CD1c-positive myeloid dendritic cell (primary cell): ENCODE measurements around the gene ZNF646.

Source experiments
- DNase-seq: peaks from one replicate; pipeline ENCODE4 v3.0.0-alpha.2; 2016; ENCODE audit errors: extremely low spot score

ZNF646 gene

GRCh38 chr16:31064882-31065461 lies 9.2 kb upstream of the ZNF646 start:
- no peak for DNase-seq

DNA sequence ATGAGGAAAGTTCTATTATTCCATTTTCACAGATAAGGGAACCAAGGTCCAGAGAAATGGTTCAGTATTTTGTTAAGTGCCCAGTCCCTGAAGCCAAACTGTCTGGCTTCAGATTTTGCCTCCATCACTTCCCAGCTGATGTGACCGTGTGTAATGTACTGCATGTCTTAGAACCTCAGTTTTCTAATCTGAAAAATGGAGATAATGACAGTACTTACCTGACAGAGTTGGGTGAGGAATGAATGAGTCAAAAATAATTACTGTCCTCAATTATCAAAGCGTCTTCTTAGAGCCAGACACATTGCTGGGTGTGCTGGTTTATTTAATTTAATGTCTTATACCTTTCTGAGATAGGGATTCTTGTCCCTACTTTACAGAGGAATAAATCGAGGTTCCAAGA lies 6.9 kb upstream of the ZNF646 start:
- no peak for DNase-seq

DNA sequence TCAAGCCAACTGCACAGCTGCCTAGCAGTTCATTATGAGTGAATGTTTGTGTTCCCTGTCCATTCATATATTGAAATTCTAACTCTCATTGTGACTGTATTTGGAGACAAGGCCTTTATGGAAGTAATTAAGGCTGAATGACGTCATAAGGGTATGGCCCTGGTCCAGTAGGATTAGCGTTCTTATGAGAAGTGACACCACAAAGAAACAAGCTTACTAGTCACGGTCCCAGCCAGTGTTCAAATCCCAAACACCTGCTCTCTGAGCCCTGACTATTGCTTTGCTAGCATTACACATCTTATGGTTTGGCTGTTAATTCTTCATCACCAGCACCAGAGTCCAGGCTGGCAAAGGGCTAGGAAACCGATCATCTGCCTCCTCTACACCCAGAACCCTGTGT lies 2.4 kb upstream of the ZNF646 start:
- peak; percentile 6 for DNase-seq

DNA sequence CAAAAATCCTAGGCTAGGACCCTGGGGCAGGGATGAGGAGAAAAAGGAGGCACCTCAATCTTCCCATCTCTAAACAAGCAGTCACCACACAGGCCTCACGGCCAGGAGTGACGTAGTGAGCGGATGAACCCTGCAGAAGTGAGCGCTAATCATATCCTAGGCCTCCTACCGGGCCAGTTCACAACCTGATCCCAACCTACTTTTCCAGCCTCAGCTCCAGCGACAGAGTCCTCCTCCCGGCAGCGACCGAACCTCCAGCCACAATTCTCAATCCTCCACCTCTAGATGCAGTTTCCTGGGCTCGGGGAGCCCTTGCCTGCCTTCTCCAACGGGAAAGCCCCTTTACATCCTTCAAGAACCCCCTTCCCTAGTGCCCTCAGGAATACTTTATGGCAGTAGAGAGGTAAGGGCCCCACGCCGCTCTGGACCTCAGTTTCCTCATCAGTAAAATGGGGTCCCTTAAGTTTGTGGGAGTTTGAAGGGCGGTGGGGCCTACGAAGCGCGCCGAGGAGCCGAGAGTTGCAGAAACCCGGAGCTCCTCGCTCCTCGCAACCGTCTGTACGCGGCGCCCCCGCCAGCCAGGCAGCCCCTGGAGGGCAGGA lies 1.6 kb upstream of the ZNF646 start:
- no peak for DNase-seq

DNA sequence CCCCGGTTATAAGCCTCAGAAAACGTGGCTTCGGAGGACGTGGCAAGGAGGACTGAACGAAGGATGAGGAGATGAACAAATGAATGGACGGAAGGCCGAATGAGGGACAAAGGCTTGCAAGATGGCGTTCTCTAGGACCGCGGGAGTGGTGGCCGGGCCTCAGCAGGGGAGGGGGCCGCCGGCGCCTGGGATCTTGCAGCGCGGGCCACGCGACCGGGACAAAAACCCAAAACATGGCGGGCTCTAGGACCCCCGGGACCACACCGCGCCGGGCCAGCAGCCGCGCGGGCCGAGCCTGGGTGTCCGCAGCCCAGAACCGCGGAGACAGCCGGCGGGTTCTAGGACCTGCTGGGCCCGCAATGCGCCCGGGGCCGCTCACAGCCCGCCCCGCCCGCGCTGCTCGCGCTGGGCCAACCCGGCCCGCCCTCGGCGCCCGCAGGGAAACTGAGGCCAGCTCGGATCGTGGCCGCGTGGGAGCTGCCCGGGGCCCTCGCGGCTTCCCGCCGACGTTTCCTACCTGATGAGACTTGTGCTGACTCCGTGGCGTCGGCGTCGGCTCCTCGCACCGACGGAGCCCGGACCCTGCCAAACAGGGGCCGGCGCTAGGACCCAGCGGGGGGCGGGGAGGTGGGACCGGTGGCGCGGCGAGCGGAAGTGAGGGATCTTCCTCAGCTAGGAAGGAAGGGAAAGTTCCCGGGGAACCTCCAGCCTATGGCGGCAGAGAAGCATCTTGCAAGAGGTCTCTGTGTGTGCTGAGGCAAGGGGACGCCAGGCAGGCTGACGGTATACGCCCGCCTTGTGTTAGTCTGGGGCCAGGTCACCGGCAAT lies 866 bp upstream of the ZNF646 start:
- peak; percentile 94 for DNase-seq

GRCh38 chr16:31074814-31075183 lies 577 bp downstream of the ZNF646 start:
- DNase-seq: no peak

- no peak for DNase-seq
Observed at GRCh38 chr16:31076319-31076718, 2.1 kb downstream of the ZNF646 start.

GRCh38 chr16:31077024-31077423 lies 2.8 kb downstream of the ZNF646 start:
- DNase-seq: no peak

DNA sequence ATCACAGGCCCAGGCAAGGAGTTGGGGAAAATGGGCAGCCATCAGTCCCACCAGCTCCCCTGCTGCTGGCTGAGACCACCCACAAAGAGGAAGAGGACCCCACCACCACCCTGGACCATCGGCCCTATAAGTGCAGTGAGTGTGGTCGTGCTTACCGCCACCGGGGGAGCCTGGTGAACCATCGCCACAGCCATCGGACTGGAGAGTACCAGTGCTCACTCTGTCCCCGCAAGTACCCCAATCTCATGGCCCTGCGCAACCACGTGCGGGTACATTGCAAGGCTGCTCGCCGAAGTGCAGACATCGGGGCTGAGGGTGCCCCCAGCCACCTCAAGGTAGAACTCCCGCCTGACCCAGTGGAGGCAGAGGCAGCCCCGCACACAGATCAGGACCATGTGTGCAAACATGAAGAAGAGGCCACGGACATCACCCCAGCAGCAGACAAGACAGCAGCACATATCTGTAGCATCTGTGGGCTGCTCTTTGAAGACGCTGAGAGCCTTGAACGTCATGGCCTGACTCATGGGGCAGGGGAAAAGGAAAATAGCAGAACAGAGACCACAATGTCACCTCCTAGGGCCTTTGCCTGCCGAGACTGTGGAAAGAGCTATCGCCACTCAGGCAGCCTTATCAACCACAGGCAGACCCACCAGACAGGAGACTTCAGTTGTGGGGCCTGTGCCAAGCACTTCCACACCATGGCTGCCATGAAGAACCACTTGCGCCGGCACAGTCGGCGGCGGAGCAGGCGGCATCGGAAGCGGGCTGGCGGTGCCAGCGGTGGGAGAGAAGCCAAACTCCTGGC lies 3.6 kb downstream of the ZNF646 start:
- no peak for DNase-seq

DNA sequence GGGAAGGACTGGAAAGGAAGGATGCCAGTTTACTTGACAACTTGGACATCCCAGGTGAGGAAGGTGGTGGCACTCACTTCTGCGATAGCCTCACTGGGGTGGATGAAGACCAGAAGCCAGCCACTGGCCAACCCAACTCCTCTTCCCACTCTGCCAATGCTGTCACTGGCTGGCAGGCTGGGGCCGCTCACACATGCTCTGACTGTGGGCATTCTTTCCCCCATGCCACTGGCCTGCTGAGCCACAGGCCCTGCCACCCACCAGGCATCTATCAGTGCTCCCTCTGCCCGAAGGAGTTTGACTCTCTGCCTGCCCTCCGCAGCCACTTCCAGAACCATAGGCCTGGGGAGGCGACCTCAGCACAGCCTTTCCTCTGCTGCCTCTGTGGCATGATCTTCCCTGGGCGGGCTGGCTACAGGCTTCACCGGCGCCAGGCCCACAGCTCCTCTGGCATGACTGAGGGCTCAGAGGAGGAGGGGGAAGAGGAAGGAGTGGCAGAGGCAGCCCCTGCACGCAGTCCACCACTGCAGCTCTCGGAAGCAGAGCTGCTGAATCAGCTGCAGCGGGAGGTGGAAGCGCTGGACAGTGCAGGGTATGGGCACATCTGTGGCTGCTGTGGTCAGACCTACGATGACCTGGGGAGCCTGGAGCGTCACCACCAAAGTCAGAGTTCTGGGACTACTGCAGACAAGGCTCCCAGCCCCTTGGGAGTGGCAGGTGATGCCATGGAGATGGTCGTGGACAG lies 4.5 kb downstream of the ZNF646 start:
- no peak for DNase-seq

GRCh38 chr16:31079342-31079944 lies 5.2 kb downstream of the ZNF646 start:
- peak; percentile 51 for DNase-seq

GRCh38 chr16:31080035-31080629 lies 5.9 kb downstream of the ZNF646 start:
- DNase-seq: no peak

- no peak for DNase-seq
Observed at GRCh38 chr16:31080756-31081419, 6.7 kb downstream of the ZNF646 start.

DNA sequence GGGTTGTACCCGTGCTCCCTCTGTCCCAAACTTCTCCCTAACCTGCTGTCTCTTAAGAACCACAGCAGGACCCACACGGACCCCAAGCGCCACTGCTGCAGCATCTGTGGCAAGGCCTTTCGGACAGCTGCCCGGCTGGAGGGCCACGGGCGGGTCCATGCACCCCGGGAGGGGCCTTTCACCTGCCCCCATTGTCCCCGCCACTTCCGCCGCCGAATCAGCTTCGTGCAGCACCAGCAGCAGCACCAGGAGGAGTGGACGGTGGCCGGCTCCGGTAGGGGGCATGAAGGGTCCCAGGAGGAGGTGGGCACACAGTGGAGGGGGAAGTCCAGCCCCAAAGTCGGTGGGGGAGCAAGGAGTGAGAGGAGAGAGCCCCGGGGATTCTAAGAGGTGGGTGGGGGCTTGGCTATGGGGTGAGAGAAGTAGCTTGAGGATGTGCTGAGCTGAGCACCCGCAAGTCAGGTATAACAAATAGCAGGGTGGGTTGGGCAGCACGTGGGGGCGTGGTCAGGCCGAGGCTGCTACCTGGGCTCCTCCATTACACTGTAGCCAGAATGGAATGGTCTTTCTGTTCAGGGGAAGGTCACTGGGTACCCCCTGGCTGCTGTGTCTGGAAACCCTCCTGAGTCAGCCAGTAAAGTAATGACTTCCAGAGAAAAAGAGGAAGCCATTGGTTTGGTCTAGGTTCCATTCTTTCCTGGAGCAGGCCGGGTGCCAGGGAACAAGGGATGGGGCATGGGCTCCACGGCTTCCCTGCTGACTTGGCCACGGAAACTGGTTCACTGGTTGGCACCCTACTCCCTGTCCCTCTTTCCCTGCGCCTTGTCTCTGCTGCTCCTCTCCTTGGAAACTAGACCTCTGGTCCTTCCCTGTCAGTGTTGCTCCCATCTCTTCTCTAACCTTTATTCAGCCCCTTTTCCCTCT lies 7.5 kb downstream of the ZNF646 start:
- DNase-seq: no peak

- no peak for DNase-seq
Observed at GRCh38 chr16:31082368-31083045, 8.3 kb downstream of the ZNF646 start.

- no peak for DNase-seq
Observed at GRCh38 chr16:31083081-31083480, 8.9 kb downstream of the ZNF646 start.

GRCh38 chr16:31083556-31083955 lies 9.3 kb downstream of the ZNF646 start:
- DNase-seq: no peak

GRCh38 chr16:31083981-31084380 lies 9.8 kb downstream of the ZNF646 start:
- DNase-seq: no peak
